Fibroblast of skin of right quadriceps (primary cell): ENCODE results near the gene ACAT1.
"Not testable (repeated sequence)": the region's sequence is repeated elsewhere in the genome, so short reads cannot be mapped to it uniquely, and the experiment has no call there.

Source experiments
- DNase-seq: peaks from one replicate; pipeline ENCODE4 v3.0.0-alpha.2; 2013

ACAT1 gene

GRCh38 chr11:108147150-108147549 is 25.8 kb downstream of the ACAT1 start:
- DNase-seq: no peak

- DNase-seq: no peak
These were observed 27.2 kb downstream of the ACAT1 start for GRCh38 chr11:108148556-108148955.

- no peak for DNase-seq
These were observed 33.2 kb downstream of the ACAT1 start for GRCh38 chr11:108154591-108154990.

GRCh38 chr11:108160970-108161566 is 39.7 kb downstream of the ACAT1 start:
- no peak for DNase-seq

- DNase-seq: not testable (repeated sequence)
These were observed 41.5 kb downstream of the ACAT1 start for GRCh38 chr11:108162878-108163277.

- DNase-seq: no peak
These were observed 46.3 kb downstream of the ACAT1 start for GRCh38 chr11:108167624-108168023.

GRCh38 chr11:108170184-108170583 is 48.8 kb downstream of the ACAT1 start:
- no peak for DNase-seq

GRCh38 chr11:108177570-108177969 is 56.2 kb downstream of the ACAT1 start:
- no peak for DNase-seq

GRCh38 chr11:108193725-108194124 is 72.4 kb downstream of the ACAT1 start:
- no peak for DNase-seq

- DNase-seq: no peak
These were observed 75.5 kb downstream of the ACAT1 start for GRCh38 chr11:108196901-108197300.
